ENCODE data around the gene LRRC56. TPM values are rescaled to one million over a fixed set of nuclear protein-coding genes. Genes with fewer than 3 reads are reported as not detected.

The LRRC56 gene
- total and polyA plus RNA-seq, 9 of the 15 experiments (the other 6 are each of a cell fraction or from before 2014, with no cell fraction given) = 0.03 to 4.5 (median 1.0) TPM; not detected in 1

- H3K9me1 ChIP-seq (ENCODE audit: control insufficient read depth, insufficient read depth, low read length) = no peaks in the 10 kb centered on the region
- WGBS (ENCODE audit: insufficient coverage, low coverage, missing lambda C conversion rate) = 98% methylated on average over 11 of the region's 37 CpGs
- ChIA-PET CTCF (ENCODE audit: low intra/inter-chr PET ratio) (no interaction called here), POLR2A (interaction anchor here (0.6 kb wide), 2 partner anchors 12 to 20 kb away, joined by 3 read pairs; no protein-coding TSS in a partner anchor)
- peaks cover under 1% of the 10 kb centered on the region; the same call in 1 of the 3 replicates for H3K79me2 ChIP-seq (ENCODE audit: control insufficient read depth, insufficient read depth, low read length)
- H3K9me3 ChIP-seq (replicated peaks; ENCODE audit: control insufficient read depth, insufficient read depth, low read depth, low read length) = no peaks in the 10 kb centered on the region
- no peak overlapping the region for H3K9ac ChIP-seq (ENCODE audit: insufficient read depth in 1 of 2, low read depth in 2 of 2, low read length in 2 of 2)
- peaks cover 0 to 30% of the 10 kb centered on the region in 2 experiments; a peak in 2 of 5 replicates for H3K4me1 ChIP-seq (replicated peaks in 1 of 2; ENCODE audit: control insufficient read depth in 2 of 2, insufficient read depth in 2 of 2, low read length in 2 of 2)
- no peak overlapping the region for H2AFZ ChIP-seq (ENCODE audit: low read depth, low read length)
- no peak overlapping the region for H3K4me3 ChIP-seq
- H3K36me3 ChIP-seq (ENCODE audit: control insufficient read depth, insufficient read depth, low read length) = peaks cover 67% of the 10 kb centered on the region; the same call in 2 of the 3 replicates
- no peaks in the 10 kb centered on the region for H4K20me1 ChIP-seq (replicated peaks; ENCODE audit: control insufficient read depth, insufficient read depth, low read length)
- H3K4me2 ChIP-seq (ENCODE audit: insufficient read depth, low read length) = no peak overlapping the region
- TF ChIP-seq ZNF444 (CRISPR knock-in tag; IDR thresholded peaks at IDR 0.05) (no peak), MEF2A (IDR thresholded peaks at IDR 0.05; ENCODE audit: control insufficient read depth, low read depth, low read length) (no peak), ZBTB33 (CRISPR knock-in tag; IDR thresholded peaks at IDR 0.05) (peak; percentile 43; the same call in 1 of the 2 replicates), POLR2B (IDR thresholded peaks at IDR 0.05; ENCODE audit: low read depth, partially characterized antibody) (no peak), RNF2 (IDR thresholded peaks at IDR 0.05) (no peak), CBX5 (IDR thresholded peaks at IDR 0.05; ENCODE audit: borderline replicate concordance, low read depth) (no peak)
- DNase-seq (ENCODE audit: extremely low read depth in 1 of 4, low spot score in 3 of 4) (no peak), ATAC-seq (no peak), FAIRE-seq (no peak)
- intact Hi-C loops (cut with micrococcal nuclease) = no loop called here
- in situ Hi-C loops (cut with MboI) = no loop called here
- no peak overlapping the region for H3K27ac ChIP-seq (ENCODE audit: extremely low read depth, low read depth, low read length)
- no TSS peak for BruUV-seq (replicated peaks)
- no peaks in the 10 kb centered on the region for H3K27me3 ChIP-seq (ENCODE audit: control insufficient read depth in 2 of 2, insufficient read depth in 2 of 2, low read length in 2 of 2)
These were observed 47.6 kb upstream of the LRRC56 start for GRCh38 chr11:489610-490185.
